A549 (cell line): ENCODE data around the gene SLC15A2.

ENCODE experiments used
- CEBPB ChIP-seq, 2 experiments: fragments of >200 bp in 1 of 2; sonication (Bioruptor Twin) in 1 of 2; formaldehyde crosslinking in 1 of 2; IDR thresholded peaks; 2 replicates each; pipeline ENCODE4 v1.6.1; 2012 to 2016
- CHD2 ChIP-seq: fragments of 150-350 bp; IDR thresholded peaks from 2 replicates; pipeline ENCODE4 v1.6.1; 2014; ENCODE audit warnings: low read length; ENCODE audit not compliant: partially characterized antibody
- CHD4 ChIP-seq: fragments of 200-600 bp; sonication (generic); IDR thresholded peaks from 2 replicates; pipeline ENCODE4 v1.6.1; 2016; ENCODE audit warnings: antibody characterized with exemption, mild to moderate bottlenecking, borderline replicate concordance
- CTCF ChIP-seq: fragments of >200 bp; sonication (Bioruptor Twin); formaldehyde crosslinking; IDR thresholded peaks from 3 replicates; pipeline ENCODE4 v1.5.1; 2016
- HES2 ChIP-seq: fragments of >200 bp; sonication (Bioruptor Twin); formaldehyde crosslinking; IDR thresholded peaks from 2 replicates; pipeline ENCODE4 v1.6.1; 2016
- JUNB ChIP-seq: fragments of >200 bp; sonication (Bioruptor Twin); formaldehyde crosslinking; IDR thresholded peaks from 2 replicates; pipeline ENCODE4 v1.6.1; 2016
- MAX ChIP-seq: IDR thresholded peaks from 2 replicates; pipeline ENCODE4 v1.6.1; 2012
- POLR2A ChIP-seq: IDR thresholded peaks from 2 replicates; pipeline ENCODE4 v1.6.1; 2012; ENCODE audit warnings: mild to moderate bottlenecking, low read length
- USF2 ChIP-seq: fragments of 450-650 bp; IDR thresholded peaks from 2 replicates; pipeline ENCODE4 v1.6.1; 2014; ENCODE audit warnings: antibody characterized with exemption

- TF ChIP-seq CTCF (no peak), USF2 (no peak), POLR2A (no peak), JUNB (no peak), MAX (no peak), CHD2 (no peak), CHD4 (no peak), HES2 (no peak), CEBPB (IDR thresholded peaks at IDR 0.05) (no peak)
Observed at GRCh38 chr3:121969631-121970030, 75.4 kb downstream of the SLC15A2 start.
